Transverse colon (tissue), 4 donors: ENCODE data around the gene KIAA1755. TPM values are rescaled to one million over a fixed set of nuclear protein-coding genes. Genes with fewer than 3 reads are reported as not detected.

Experiments used
- DNase-seq: peaks from one replicate; pipeline ENCODE4 v3.0.0-alpha.2; 2019
- H3K27ac ChIP-seq, 4 donors: fragments of 200-600 bp; sonication (generic); 2 replicates each; pipeline ENCODE4 v1.5.1; 2016 to 2018; ENCODE audit warnings: inconsistent platforms in 4 of 4
- H3K27me3 ChIP-seq: fragments of 200-600 bp; sonication (generic); 2 replicates; pipeline ENCODE4 v1.5.1; 2017; ENCODE audit warnings: inconsistent platforms
- H3K36me3 ChIP-seq, 4 donors: fragments of 200-600 bp; sonication (generic); 2 replicates each; pipeline ENCODE4 v1.5.1; 2017 to 2019; ENCODE audit warnings: inconsistent platforms in 4 of 4
- H3K4me1 ChIP-seq, 4 donors: fragments of 200-600 bp; sonication (generic); 2 replicates each; pipeline ENCODE4 v1.5.1; 2017 to 2020; ENCODE audit warnings: inconsistent platforms in 4 of 4
- H3K4me3 ChIP-seq, 4 donors: fragments of 200-600 bp; sonication (generic); 1 replicate in 1 of 4; 2 replicates in 3 of 4; pipeline versions ENCODE4 v1.5.1 to v1.6.1; 2017 to 2019; ENCODE audit warnings: inconsistent platforms in 4 of 4
- H3K9me3 ChIP-seq, 2 donors: fragments of 200-600 bp; sonication (generic); 2 replicates each; pipeline ENCODE4 v1.5.1; 2017 to 2019; ENCODE audit warnings: inconsistent platforms in 2 of 2
- CTCF ChIP-seq, 5 experiments: fragments of 200-600 bp in 3 of 5; fragments of 450-650 bp in 2 of 5; sonication (generic) in 3 of 5; IDR thresholded peaks; 1 replicate in 2 of 5; 2 replicates in 3 of 5; pipeline ENCODE4 v1.5.1; 2016 to 2017; ENCODE audit warnings: antibody characterized with exemption in 5 of 5, inconsistent platforms in 3 of 5, mild to moderate bottlenecking in 2 of 5, moderate library complexity in 1 of 5
- EP300 ChIP-seq: sonication (generic); formaldehyde crosslinking; IDR thresholded peaks from one replicate; pipeline ENCODE4 v1.6.1; 2017; ENCODE audit warnings: antibody characterized with exemption, low read depth
- POLR2A ChIP-seq: fragments of 450-650 bp; IDR thresholded peaks from one replicate; pipeline ENCODE4 v1.6.1; 2016; ENCODE audit warnings: antibody characterized with exemption, mild to moderate bottlenecking, moderate library complexity
- POLR2AphosphoS5 ChIP-seq, 3 donors: sonication (generic); formaldehyde crosslinking; IDR thresholded peaks; one replicate each; pipeline ENCODE4 v1.6.1; 2016; ENCODE audit warnings: antibody characterized with exemption in 3 of 3
- WGBS, 2 donors: methylation state at CpG; one replicate each; pipeline ENCODE4 v1.1.5; 2018; ENCODE audit warnings: low coverage in 1 of 2; 5-methylcytosine and 5-hydroxymethylcytosine counted together
- in situ Hi-C, 4 donors: fragments of 200-750 bp; cut with MboI; loops; one replicate each; pipeline versions ENCODE4 v1.15.0 to v1.15.1; 2017; ENCODE audit warnings: low sequenced_read_pairs in 3 of 4, low pct_ligation_motif_present in 1 of 4, low pct_unique_long_range_greater_than_20kb in 1 of 4
- intact Hi-C: fragments of 100-400 bp; cut with DNase I; formaldehyde crosslinking; loops from one replicate; pipeline ENCODE4 v1.15.1; 2023; ENCODE audit warnings: low total_unique reads
- total RNA-seq, 4 donors: library from RNA; depleted of rRNA; stranded (reverse); fragments of >200 nt; gene quantifications; one replicate each; pipeline ENCODE4 v1.1.0, GENCODE V29; 2016

KIAA1755 gene
- total RNA-seq, 4 donors from 2014 or later: 1.6 to 20.2 (median 3.7) TPM

- Histone ChIP-seq H3K4me1 (no peaks in the 10 kb centered on the region), H3K9me3 (peaks cover 0 to 11% of the 10 kb centered on the region in 2 donors), H3K27ac (no peak overlapping the region), H3K27me3 (no peaks in the 10 kb centered on the region), H3K36me3 (no peaks in the 10 kb centered on the region), H3K4me3 (no peak overlapping the region)
- in situ Hi-C loops (loop anchor here in 1 of 4 donors (25.0 kb wide), 1 partner anchor 675 kb away; no protein-coding TSS in a partner anchor), intact Hi-C loops (no loop called here)
- DNase-seq: no peak
- 69 to 73% methylated on average over 3 of the region's 3 CpGs for WGBS, 2 donors
- TF ChIP-seq CTCF (IDR thresholded peaks at IDR 0.05) (no peak), EP300 (no peak), POLR2A (no peak), POLR2AphosphoS5 (IDR thresholded peaks at IDR 0.05) (no peak)
These were observed 23.2 kb downstream of the KIAA1755 start for GRCh38 chr20:38237381-38237780.

GRCh38 chr20:38231531-38232121, 28.9 kb downstream of the KIAA1755 start:
- in situ Hi-C loops: loop anchor here in 1 of 4 donors (25.0 kb wide), 1 partner anchor 669 kb away; no protein-coding TSS in a partner anchor
- TF ChIP-seq EP300 (no peak), CTCF (IDR thresholded peaks at IDR 0.05) (no peak), POLR2A (no peak), POLR2AphosphoS5 (IDR thresholded peaks at IDR 0.05) (no peak)
- no peaks in the 10 kb centered on the region for H3K27me3 ChIP-seq
- no peak overlapping the region for H3K4me3 ChIP-seq
- H3K4me1 ChIP-seq: no peaks in the 10 kb centered on the region
- 32 to 50% methylated on average over 4 to 10 of the region's 10 CpGs for WGBS, 2 donors
- intact Hi-C loops: no loop called here
- no peaks in the 10 kb centered on the region for H3K9me3 ChIP-seq
- DNase-seq: no peak
- no peaks in the 10 kb centered on the region for H3K36me3 ChIP-seq
- no peak overlapping the region for H3K27ac ChIP-seq

- no peak overlapping the region for H3K27ac ChIP-seq
- intact Hi-C loops: no loop called here
- in situ Hi-C loops: loop anchor here in 1 of 4 donors (25.0 kb wide), 1 partner anchor 669 kb away; no protein-coding TSS in a partner anchor
- no peak for DNase-seq
- no peaks in the 10 kb centered on the region for H3K4me1 ChIP-seq
- TF ChIP-seq EP300 (no peak), POLR2AphosphoS5 (IDR thresholded peaks at IDR 0.05) (no peak), POLR2A (no peak), CTCF (IDR thresholded peaks at IDR 0.05) (no peak)
- H3K4me3 ChIP-seq: no peak overlapping the region
- H3K36me3 ChIP-seq: no peaks in the 10 kb centered on the region
- WGBS, 2 donors: 67 to 85% methylated on average over 5 to 10 of the region's 10 CpGs
- no peaks in the 10 kb centered on the region for H3K9me3 ChIP-seq
- H3K27me3 ChIP-seq: no peaks in the 10 kb centered on the region
These were observed 29.5 kb downstream of the KIAA1755 start for GRCh38 chr20:38230957-38231526.

GRCh38 chr20:38230253-38230551, 30.3 kb downstream of the KIAA1755 start:
- intact Hi-C loops (no loop called here), in situ Hi-C loops (loop anchor here in 1 of 4 donors (25.0 kb wide), 1 partner anchor 668 kb away; no protein-coding TSS in a partner anchor)
- TF ChIP-seq POLR2AphosphoS5 (IDR thresholded peaks at IDR 0.05) (no peak), CTCF (IDR thresholded peaks at IDR 0.05) (no peak), POLR2A (no peak), EP300 (no peak)

More at GRCh38 chr20:38230253-38230551, 30.3 kb downstream of the KIAA1755 start:
- no peaks in the 10 kb centered on the region for H3K27me3 ChIP-seq
- H3K27ac ChIP-seq: no peak overlapping the region
- no peak overlapping the region for H3K4me3 ChIP-seq
- H3K9me3 ChIP-seq: no peaks in the 10 kb centered on the region
- no peaks in the 10 kb centered on the region for H3K4me1 ChIP-seq
- H3K36me3 ChIP-seq: no peaks in the 10 kb centered on the region
- no peak for DNase-seq
- WGBS, 2 donors: 85% methylated on average over 1 of the region's 1 CpG; no CpG with 5 or more reads in 1 of the 2 donors
